HEK293 (cell line): ENCODE measurements around the gene GRK7.
"Not testable (repeated sequence)": the region's sequence is repeated elsewhere in the genome, so short reads cannot be mapped to it uniquely, and the experiment has no call there.

Experiments used
- CTCF ChIP-seq: fragments of 450-650 bp; formaldehyde crosslinking; IDR thresholded peaks from 2 replicates; pipeline ENCODE4 v1.5.1; 2016; ENCODE audit warnings: missing biosample characterization, missing genetic modification characterization
- EGR2 ChIP-seq: fragments of 450-650 bp; formaldehyde crosslinking; IDR thresholded peaks from 2 replicates; pipeline ENCODE4 v1.5.1; 2016; ENCODE audit warnings: low read depth, missing biosample characterization, missing genetic modification characterization
- KLF10 ChIP-seq: fragments of 450-650 bp; IDR thresholded peaks from 2 replicates; pipeline ENCODE4 v1.5.1; 2018; ENCODE audit warnings: missing biosample characterization, mild to moderate bottlenecking, missing genetic modification characterization
- KLF9 ChIP-seq: fragments of 450-650 bp; formaldehyde crosslinking; IDR thresholded peaks from 2 replicates; pipeline ENCODE4 v1.5.1; 2016; ENCODE audit warnings: missing biosample characterization, missing genetic modification characterization, low read depth
- PATZ1 ChIP-seq: fragments of 450-650 bp; formaldehyde crosslinking; IDR thresholded peaks from 2 replicates; pipeline ENCODE4 v1.5.1; 2016; ENCODE audit warnings: missing biosample characterization, missing genetic modification characterization
- PBX3 ChIP-seq: sonication (generic); formaldehyde crosslinking; IDR thresholded peaks from 2 replicates; pipeline ENCODE4 v1.8.1; 2022; ENCODE audit warnings: mild to moderate bottlenecking, moderate library complexity, missing genetic modification reagents
- REST ChIP-seq: fragments of 450-650 bp; formaldehyde crosslinking; IDR thresholded peaks from 2 replicates; pipeline ENCODE4 v1.5.1; 2016; ENCODE audit warnings: missing biosample characterization, missing genetic modification characterization
- YY1 ChIP-seq: fragments of 450-650 bp; formaldehyde crosslinking; IDR thresholded peaks from 2 replicates; pipeline ENCODE4 v1.5.1; 2018; ENCODE audit warnings: missing biosample characterization, missing genetic modification characterization
- ZNF239 ChIP-seq: fragments of 450-650 bp; formaldehyde crosslinking; IDR thresholded peaks from 2 replicates; pipeline ENCODE4 v1.5.1; 2016; ENCODE audit warnings: missing biosample characterization, missing genetic modification characterization
- ZNF521 ChIP-seq: fragments of 450-650 bp; formaldehyde crosslinking; IDR thresholded peaks from 2 replicates; pipeline ENCODE4 v1.5.1; 2017; ENCODE audit warnings: missing biosample characterization, mild to moderate bottlenecking, missing genetic modification characterization
- ZNF530 ChIP-seq: fragments of 450-650 bp; formaldehyde crosslinking; IDR thresholded peaks from 2 replicates; pipeline ENCODE4 v1.5.1; 2016; ENCODE audit warnings: low read depth, missing biosample characterization, missing genetic modification characterization
- ZNF571 ChIP-seq: fragments of 450-650 bp; formaldehyde crosslinking; IDR thresholded peaks from 2 replicates; pipeline ENCODE4 v1.5.0; 2017; ENCODE audit warnings: missing biosample characterization, missing genetic modification characterization
- ZNF610 ChIP-seq: fragments of 450-650 bp; formaldehyde crosslinking; IDR thresholded peaks from 2 replicates; pipeline ENCODE4 v1.5.1; 2016; ENCODE audit warnings: missing biosample characterization, missing genetic modification characterization, borderline replicate concordance
- ZNF707 ChIP-seq: fragments of 450-650 bp; formaldehyde crosslinking; IDR thresholded peaks from 2 replicates; pipeline ENCODE4 v1.5.1; 2016; ENCODE audit warnings: missing biosample characterization, missing genetic modification characterization

- TF ChIP-seq KLF10 (tag by site-specific recombination); CTCF; EGR2 (tag by site-specific recombination); ZNF610; ZNF530 (tag by site-specific recombination); PBX3 (CRISPR knock-in tag); ZNF239; PATZ1 (tag by site-specific recombination); ZNF521 (tag by site-specific recombination); KLF9 (tag by site-specific recombination); REST; ZNF707 (tag by site-specific recombination); YY1 (tag by site-specific recombination); ZNF571 (tag by site-specific recombination): not testable (repeated sequence)
These were observed 25.5 kb downstream of the GRK7 start for GRCh38 chr3:141788750-141789149.
